HTR-8/SVneo (cell line): ENCODE results near the gene ZNF451.

Experiments used
- DNase-seq: peaks from one replicate; pipeline ENCODE4 v3.0.0; 2011; ENCODE audit warnings: low spot score, mixed read lengths; ENCODE audit not compliant: insufficient read length
- FAIRE-seq: peaks from 2 replicates; lab custom pipeline; 2011; peaks lifted over from hg19 to GRCh38; lab: Jason Lieb, UNC

Gene ZNF451

DNA sequence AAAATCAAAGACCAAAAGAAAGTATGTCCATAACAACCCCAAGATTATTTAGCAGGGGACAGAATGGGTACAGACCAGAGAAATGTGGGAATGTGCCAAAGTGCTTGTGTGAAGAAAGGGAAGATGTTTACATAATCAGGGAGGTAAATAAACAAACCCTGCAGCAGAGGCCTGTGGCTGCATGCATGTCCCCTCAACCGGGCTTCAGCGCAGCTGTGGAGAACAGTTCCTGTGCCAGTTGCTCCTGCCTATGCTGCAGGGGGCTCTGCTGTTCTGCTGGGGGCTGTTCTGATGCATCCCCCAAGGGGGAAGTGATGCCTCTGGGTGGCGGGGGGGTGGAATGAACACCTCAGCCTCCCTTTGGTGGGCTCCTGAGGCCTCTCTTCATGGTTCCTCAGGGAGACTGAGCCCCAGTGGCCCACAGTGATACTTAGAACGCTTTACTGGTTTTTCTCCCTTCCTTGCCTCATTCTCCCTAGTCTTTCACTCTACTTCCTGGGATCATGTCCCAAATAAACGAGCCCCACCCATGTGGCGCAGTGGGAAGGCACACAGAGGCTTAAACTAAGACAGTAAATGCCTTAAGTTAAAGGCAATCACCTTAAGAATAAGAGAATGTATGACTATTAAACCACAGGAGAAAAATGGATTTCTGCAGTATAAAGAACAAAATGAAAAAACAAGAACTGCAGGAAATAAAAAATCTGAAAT is 109.1 kb downstream of the ZNF451 start:
- FAIRE-seq (peak; percentile 62), DNase-seq (no peak)

GRCh38 chr6:57201718-57202117 is 111.7 kb downstream of the ZNF451 start:
- FAIRE-seq (no peak), DNase-seq (no peak)

DNA sequence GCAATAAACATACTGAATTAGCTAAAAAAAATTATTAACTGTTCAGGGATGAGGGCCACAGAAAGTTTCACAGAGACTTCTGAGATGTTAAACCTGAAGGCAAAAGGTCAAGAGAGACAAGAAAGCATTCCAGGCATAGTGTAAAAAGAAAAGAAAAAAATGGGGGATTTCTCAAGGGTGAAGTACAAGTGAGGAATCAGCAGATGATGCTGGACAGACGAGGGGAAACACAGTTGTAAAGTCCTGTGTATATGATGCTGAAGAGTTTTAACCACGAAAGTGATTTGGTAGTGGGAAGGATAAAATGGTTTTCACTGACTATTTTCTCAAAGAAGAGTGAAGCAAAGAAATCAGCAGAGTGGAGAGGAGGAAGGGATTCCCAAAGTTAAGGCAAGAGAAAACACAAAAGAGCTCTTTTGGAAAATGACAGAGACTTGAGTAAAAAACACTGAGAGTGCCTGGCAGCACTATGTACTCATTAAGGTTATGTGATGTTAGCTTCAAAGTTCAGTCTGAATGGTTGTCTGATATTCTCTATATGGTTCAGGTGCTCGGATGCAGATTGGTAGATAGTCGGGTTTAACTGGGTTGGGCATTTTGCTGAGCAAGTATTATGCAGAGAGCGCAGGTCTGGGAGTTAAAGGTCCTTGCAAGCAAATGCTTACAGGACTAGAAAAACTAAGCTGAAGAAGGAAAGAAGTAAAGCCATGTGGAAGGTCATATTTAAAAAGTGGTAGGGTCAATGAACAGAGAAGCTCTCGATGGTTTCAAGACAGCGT is 115.8 kb downstream of the ZNF451 start:
- DNase-seq = no peak
- FAIRE-seq = no peak

GRCh38 chr6:57207141-57207540 is 117.2 kb downstream of the ZNF451 start:
- DNase-seq = no peak
- FAIRE-seq = no peak

- FAIRE-seq = no peak
- DNase-seq = no peak
Observed at GRCh38 chr6:57207872-57208271, 117.9 kb downstream of the ZNF451 start.

- FAIRE-seq (no peak), DNase-seq (no peak)
Observed at GRCh38 chr6:57209030-57209429, 119.0 kb downstream of the ZNF451 start.

GRCh38 chr6:57210060-57210459 is 120.1 kb downstream of the ZNF451 start:
- FAIRE-seq (no peak), DNase-seq (no peak)

- DNase-seq = no peak
- FAIRE-seq = no peak
Observed at GRCh38 chr6:57215260-57215659, 125.3 kb downstream of the ZNF451 start.

DNA sequence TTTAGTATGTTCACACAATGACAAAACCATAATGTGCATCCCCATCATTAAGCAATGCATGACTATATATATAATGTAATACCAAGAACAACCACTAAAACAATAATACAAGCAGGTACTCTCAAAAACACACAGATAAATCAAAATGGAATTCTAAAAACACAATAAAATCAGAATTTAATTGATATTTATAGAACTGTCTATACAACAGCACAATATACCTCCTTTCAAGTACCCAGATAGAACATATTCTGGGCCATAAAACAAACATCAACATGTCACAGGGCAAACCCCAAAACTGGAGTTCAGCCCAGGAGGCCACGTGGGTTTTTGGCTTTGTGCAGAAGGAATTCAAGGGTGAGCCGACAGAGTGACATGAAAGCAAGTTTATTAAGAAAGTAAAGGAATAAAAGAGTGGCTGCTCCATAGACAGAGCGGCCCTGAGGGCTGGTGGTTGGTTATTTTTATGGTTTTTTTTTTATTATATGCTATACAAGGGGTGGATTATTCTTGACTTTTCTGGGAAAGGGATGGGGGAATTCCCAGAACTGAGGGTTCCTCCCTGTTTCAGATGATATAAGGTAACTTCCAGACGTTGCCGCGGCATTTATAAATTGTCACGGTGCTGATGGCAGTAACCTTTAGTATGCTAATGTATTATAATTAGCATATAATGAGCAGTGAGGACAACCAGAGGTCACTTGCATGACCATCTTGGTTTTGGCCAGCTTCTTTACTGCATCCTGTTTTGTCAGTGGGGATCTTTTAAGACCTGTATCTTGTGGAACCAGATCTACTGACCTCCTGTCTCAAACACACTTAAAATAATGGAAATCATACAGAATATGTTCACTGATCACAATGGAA is 126.5 kb downstream of the ZNF451 start:
- FAIRE-seq = peak; percentile 9

GRCh38 chr6:57217270-57217669 is 127.3 kb downstream of the ZNF451 start:
- DNase-seq (no peak), FAIRE-seq (no peak)

More for the DNA sequence above, 126.5 kb downstream of the ZNF451 start:
- DNase-seq = no peak
